IMR-90 (cell line): ENCODE measurements around the gene RANBP3. TPM values are rescaled to one million over a fixed set of nuclear protein-coding genes. Genes with fewer than 3 reads are reported as not detected.

ENCODE experiments used
- ATAC-seq: fragments of 200-7000 bp; cut with Tn5 transposase; 2 replicates; pipeline ENCODE4 v1.9.1; 2020; ENCODE audit warnings: low read depth, mild to moderate bottlenecking, moderate library complexity
- BruUV-seq: library from RNA; stranded (reverse); fragments of 400-500 nt; replicated peaks from 2 replicates; lab custom pipeline; 2021; lab: Mats Ljungman, UMichigan
- CTCF ChIA-PET: fragments of 300-600 bp; formaldehyde crosslinking; extraction: SDS; loops from one replicate; lab custom pipeline; 2021; ENCODE audit warnings: antibody characterized with exemption; lab: Yijun Ruan, JAX
- POLR2A ChIA-PET: fragments of 300-600 bp; sonication (Branson Sonifier 250); formaldehyde crosslinking; loops from one replicate; lab custom pipeline; 2022; ENCODE audit warnings: antibody characterized with exemption; ENCODE audit not compliant: unreplicated experiment; lab: Charles Lee
- DNase-seq: peaks from one replicate; pipeline ENCODE4 v3.0.0; 2013
- H2AFZ ChIP-seq: replicated peaks from 2 replicates; pipeline ENCODE3; 2013; ENCODE audit warnings: low read length, mild to moderate bottlenecking; ENCODE audit not compliant: poor library complexity
- H2AK5ac ChIP-seq: 2 replicates; pipeline ENCODE4 v1.6.1; 2013; ENCODE audit warnings: low read depth, low read length, inconsistent platforms
- H2AK9ac ChIP-seq: replicated peaks from 2 replicates; pipeline ENCODE3; 2013; ENCODE audit warnings: mild to moderate bottlenecking, low read depth, low read length, moderate library complexity; ENCODE audit not compliant: poor library complexity
- H2BK120ac ChIP-seq: 2 replicates; pipeline ENCODE4 v1.6.1; 2013; ENCODE audit warnings: low read depth, low read length, inconsistent platforms
- H2BK15ac ChIP-seq: 3 replicates; pipeline ENCODE4 v1.6.1; 2013; ENCODE audit warnings: low read depth, low read length, inconsistent platforms
- H2BK20ac ChIP-seq: 2 replicates; pipeline ENCODE4 v1.6.1; 2013; ENCODE audit warnings: low read depth, mild to moderate bottlenecking, inconsistent platforms, low read length, moderate library complexity
- H2BK5ac ChIP-seq: 2 replicates; pipeline ENCODE4 v1.6.1; 2013; ENCODE audit warnings: mild to moderate bottlenecking, low read depth, low read length, inconsistent platforms; ENCODE audit not compliant: poor library complexity, severe bottlenecking
- H3K14ac ChIP-seq: replicated peaks from 2 replicates; pipeline ENCODE4 v1.6.1; 2013; ENCODE audit warnings: low read depth, low read length, inconsistent platforms
- H3K18ac ChIP-seq: 2 replicates; pipeline ENCODE4 v1.6.1; 2013; ENCODE audit warnings: low read depth, low read length, control low read depth
- H3K23ac ChIP-seq: 2 replicates; pipeline ENCODE4 v1.6.1; 2013; ENCODE audit warnings: low read depth, low read length, inconsistent platforms
- H3K27ac ChIP-seq: 2 replicates; pipeline ENCODE4 v1.5.1; 2013; ENCODE audit warnings: mild to moderate bottlenecking, control low read depth, low read length; ENCODE audit not compliant: insufficient read depth
- H3K27me3 ChIP-seq: 2 replicates; pipeline ENCODE4 v1.6.1; 2013; ENCODE audit warnings: low read length; ENCODE audit not compliant: control insufficient read depth, insufficient read depth
- H3K36me3 ChIP-seq: 2 replicates; pipeline ENCODE4 v1.6.1; 2013; ENCODE audit warnings: low read length, mixed read lengths; ENCODE audit not compliant: control insufficient read depth, insufficient read depth
- H3K4ac ChIP-seq: 2 replicates; pipeline ENCODE4 v1.6.1; 2013; ENCODE audit warnings: low read depth, low read length, inconsistent platforms
- H3K4me1 ChIP-seq: 2 replicates; pipeline ENCODE4 v1.6.1; 2013; ENCODE audit warnings: low read length, mixed read lengths; ENCODE audit not compliant: control insufficient read depth, insufficient read depth
- H3K4me2 ChIP-seq: 2 replicates; pipeline ENCODE4 v1.6.1; 2013; ENCODE audit warnings: low read depth, mild to moderate bottlenecking, control low read depth, low read length, moderate library complexity
- H3K4me3 ChIP-seq: 2 replicates; pipeline ENCODE4 v1.5.1; 2013; ENCODE audit warnings: low read depth, mild to moderate bottlenecking, control low read depth, low read length, moderate library complexity; ENCODE audit not compliant: insufficient read depth
- H3K56ac ChIP-seq: 2 replicates; pipeline ENCODE4 v1.6.1; 2013; ENCODE audit warnings: low read length, inconsistent platforms; ENCODE audit not compliant: insufficient read depth; ENCODE audit errors: extremely low read depth
- H3K79me1 ChIP-seq, 2 experiments: 2 replicates each; pipeline ENCODE4 v1.6.1; 2013; ENCODE audit warnings: low read length in 2 of 2, inconsistent platforms in 1 of 2, low read depth in 1 of 2
- H3K9ac ChIP-seq: 2 replicates; pipeline ENCODE4 v1.6.1; 2013; ENCODE audit warnings: low read depth, low read length, control low read depth
- H3K9me1 ChIP-seq: 2 replicates; pipeline ENCODE4 v1.6.1; 2013; ENCODE audit warnings: low read length, inconsistent platforms; ENCODE audit not compliant: insufficient read depth
- H3K9me3 ChIP-seq: 2 replicates; pipeline ENCODE4 v1.6.1; 2013; ENCODE audit warnings: low read length; ENCODE audit not compliant: control insufficient read depth, insufficient read depth
- H4K20me1 ChIP-seq: 2 replicates; pipeline ENCODE4 v1.6.1; 2013; ENCODE audit warnings: low read length, inconsistent platforms; ENCODE audit not compliant: insufficient read depth
- H4K5ac ChIP-seq: 2 replicates; pipeline ENCODE4 v1.6.1; 2013; ENCODE audit warnings: mild to moderate bottlenecking, low read depth, low read length, control low read depth
- H4K8ac ChIP-seq, 2 experiments: 2 replicates each; pipeline ENCODE4 v1.6.1; 2013; ENCODE audit warnings: low read depth in 2 of 2, low read length in 2 of 2, control low read depth in 1 of 2, inconsistent platforms in 1 of 2
- H4K91ac ChIP-seq: 2 replicates; pipeline ENCODE4 v1.6.1; 2013; ENCODE audit warnings: low read depth, low read length, inconsistent platforms; ENCODE audit not compliant: insufficient read depth
- BHLHE40 ChIP-seq: fragments of 150-350 bp; IDR thresholded peaks from 2 replicates; pipeline ENCODE4 v1.6.1; 2016; ENCODE audit warnings: mild to moderate bottlenecking, low read depth, low read length
- CEBPB ChIP-seq: IDR thresholded peaks from 2 replicates; pipeline ENCODE4 v1.6.1; 2012; ENCODE audit warnings: low read depth, low read length, improper control_type of control experiment
- CHD1 ChIP-seq: IDR thresholded peaks from 2 replicates; pipeline ENCODE4 v1.6.1; 2012; ENCODE audit warnings: low read depth, low read length, improper control_type of control experiment
- FOS ChIP-seq: fragments of 150-350 bp; IDR thresholded peaks from 2 replicates; pipeline ENCODE4 v1.6.1; 2016; ENCODE audit warnings: low read depth, low read length
- MAFK ChIP-seq: IDR thresholded peaks from 2 replicates; pipeline ENCODE4 v1.6.1; 2012; ENCODE audit warnings: low read depth, low read length, improper control_type of control experiment
- MXI1 ChIP-seq: IDR thresholded peaks from 2 replicates; pipeline ENCODE4 v1.6.1; 2012; ENCODE audit warnings: low read depth, mild to moderate bottlenecking, low read length, moderate library complexity, borderline replicate concordance
- POLR2A ChIP-seq: IDR thresholded peaks from 2 replicates; pipeline ENCODE4 v1.6.1; 2012; ENCODE audit warnings: mild to moderate bottlenecking, low read depth, low read length
- RFX5 ChIP-seq: IDR thresholded peaks from 2 replicates; pipeline ENCODE4 v1.8.0; 2012; ENCODE audit warnings: low read depth, mild to moderate bottlenecking, low read length, moderate library complexity
- SMC3 ChIP-seq: fragments of 150-350 bp; IDR thresholded peaks from 2 replicates; pipeline ENCODE4 v1.6.1; 2016; ENCODE audit warnings: low read depth, mild to moderate bottlenecking, antibody characterized with exemption, low read length, moderate library complexity
- WGBS, 2 experiments: methylation state at CpG; one replicate each; pipeline versions ENCODE4 v1.1.5 to v1.1.7; 2013; ENCODE audit warnings: missing lambda C conversion rate in 2 of 2; ENCODE audit not compliant: insufficient read length in 1 of 2; ENCODE audit errors: extremely low coverage in 2 of 2; 5-methylcytosine and 5-hydroxymethylcytosine counted together
- dilution Hi-C: fragments of 300-500 bp; cut with HindIII; formaldehyde crosslinking; loops from one replicate; pipeline ENCODE4 v1.14.3; 2018; ENCODE audit warnings: low sequenced_read_pairs; ENCODE audit not compliant: unreplicated experiment
- in situ Hi-C: fragments of 300-500 bp; cut with MboI; formaldehyde crosslinking; loops from 3 replicates; pipeline ENCODE4 v1.14.3; 2019; ENCODE audit warnings: low sequenced_read_pairs, inconsistent platforms, mixed read lengths
- intact Hi-C: fragments of 100-400 bp; cut with micrococcal nuclease; formaldehyde crosslinking; loops from 2 replicates; pipeline ENCODE4 v1.10.0; 2022
- polyA plus RNA-seq, 3 experiments: library from polyadenylated mRNA; depleted of rRNA; stranded (reverse); fragments of >200 nt; gene quantifications; 2 replicates each; pipeline ENCODE4 v1.2.3, GENCODE V29; 2012; ENCODE audit warnings: low replicate concordance in 1 of 3
- total RNA-seq: library from RNA; depleted of rRNA; stranded (reverse); fragments of >200 nt; gene quantifications from 2 replicates; pipeline ENCODE4 v1.2.3, GENCODE V29; 2012
- TF ChIP-seq, protein P1 (sequence below): conservative IDR thresholded peaks from 2 replicates; pipeline ENCODE4 v1.5.1; 2012; ENCODE audit warnings: mild to moderate bottlenecking, low read depth, low read length, improper control_type of control experiment
- TF ChIP-seq, protein P2 (sequence below): fragments of 150-350 bp; IDR thresholded peaks from 2 replicates; pipeline ENCODE4 v1.6.1; 2016; ENCODE audit warnings: low read depth, mild to moderate bottlenecking, low read length, moderate library complexity, borderline replicate concordance

Gene RANBP3
- total and polyA plus RNA-seq, 2 of the 4 experiments (the other 2 are of a cell fraction) = 42.5 to 111 TPM

DNA sequence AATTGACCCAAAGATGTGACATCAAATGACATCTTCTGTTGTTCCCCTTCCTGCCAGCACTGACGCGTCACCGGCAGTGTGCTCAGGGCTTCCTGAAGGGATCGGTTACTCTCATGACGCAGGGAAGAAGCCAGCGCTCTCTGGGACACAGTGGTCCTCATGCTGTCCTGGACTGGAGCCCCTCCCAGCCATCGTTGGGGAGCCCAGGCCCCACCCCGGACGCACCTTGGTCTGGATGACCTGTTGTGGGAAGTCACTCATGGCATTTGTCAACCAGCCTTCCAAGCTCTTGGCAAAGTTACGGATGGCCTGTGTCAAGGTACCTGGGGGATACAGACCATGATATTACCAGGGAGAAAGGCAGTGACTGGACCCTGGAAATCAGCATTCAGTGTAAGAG lies 26.0 kb upstream of the RANBP3 start:
- Histone ChIP-seq H2BK20ac (no peak overlapping the region), H4K20me1 (no peaks in the 10 kb centered on the region; the same call in 1 of the 2 replicates), H3K23ac (no peak overlapping the region), H4K91ac (no peak overlapping the region), H3K18ac (no peak overlapping the region), H3K27ac (no peak overlapping the region), H2AK5ac (no peak overlapping the region), H3K9me1 (no peaks in the 10 kb centered on the region), H3K56ac (no peak overlapping the region), H3K9ac (no peak overlapping the region), H4K8ac (no peak overlapping the region), H3K4me1 (no peaks in the 10 kb centered on the region), H3K4ac (no peak overlapping the region), H3K4me3 (no peak overlapping the region), H3K9me3 (no peaks in the 10 kb centered on the region), H3K36me3 (peaks cover 3% of the 10 kb centered on the region; the same call in 1 of the 2 replicates), H3K79me1 (no peaks in the 10 kb centered on the region), H2AK9ac (no peak overlapping the region), H2BK5ac (no peak overlapping the region), H2BK15ac (no peak overlapping the region), H3K27me3 (no peaks in the 10 kb centered on the region), H2BK120ac (no peak overlapping the region), H3K4me2 (no peak overlapping the region), H2AFZ (peak overlapping the region; percentile 51), H4K5ac (no peak overlapping the region), H3K14ac (no peak overlapping the region)
- no peak for ATAC-seq
- in situ Hi-C loops (no loop called here), dilution Hi-C loops (no loop called here), intact Hi-C loops (no loop called here)
- WGBS, 2 experiments = 67% methylated on average over 3 of the region's 10 CpGs; no CpG with 5 or more reads in 1 of the 2 experiments
- ChIA-PET CTCF (no interaction called here), POLR2A (no interaction called here)
- TF ChIP-seq, protein P1, sequence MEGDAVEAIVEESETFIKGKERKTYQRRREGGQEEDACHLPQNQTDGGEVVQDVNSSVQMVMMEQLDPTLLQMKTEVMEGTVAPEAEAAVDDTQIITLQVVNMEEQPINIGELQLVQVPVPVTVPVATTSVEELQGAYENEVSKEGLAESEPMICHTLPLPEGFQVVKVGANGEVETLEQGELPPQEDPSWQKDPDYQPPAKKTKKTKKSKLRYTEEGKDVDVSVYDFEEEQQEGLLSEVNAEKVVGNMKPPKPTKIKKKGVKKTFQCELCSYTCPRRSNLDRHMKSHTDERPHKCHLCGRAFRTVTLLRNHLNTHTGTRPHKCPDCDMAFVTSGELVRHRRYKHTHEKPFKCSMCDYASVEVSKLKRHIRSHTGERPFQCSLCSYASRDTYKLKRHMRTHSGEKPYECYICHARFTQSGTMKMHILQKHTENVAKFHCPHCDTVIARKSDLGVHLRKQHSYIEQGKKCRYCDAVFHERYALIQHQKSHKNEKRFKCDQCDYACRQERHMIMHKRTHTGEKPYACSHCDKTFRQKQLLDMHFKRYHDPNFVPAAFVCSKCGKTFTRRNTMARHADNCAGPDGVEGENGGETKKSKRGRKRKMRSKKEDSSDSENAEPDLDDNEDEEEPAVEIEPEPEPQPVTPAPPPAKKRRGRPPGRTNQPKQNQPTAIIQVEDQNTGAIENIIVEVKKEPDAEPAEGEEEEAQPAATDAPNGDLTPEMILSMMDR = no peak
- TF ChIP-seq MAFK (no peak), CEBPB (no peak), BHLHE40 (no peak), RFX5 (no peak), POLR2A (no peak), MXI1 (no peak), FOS (no peak), SMC3 (no peak), CHD1 (no peak)
- TF ChIP-seq, protein P2, sequence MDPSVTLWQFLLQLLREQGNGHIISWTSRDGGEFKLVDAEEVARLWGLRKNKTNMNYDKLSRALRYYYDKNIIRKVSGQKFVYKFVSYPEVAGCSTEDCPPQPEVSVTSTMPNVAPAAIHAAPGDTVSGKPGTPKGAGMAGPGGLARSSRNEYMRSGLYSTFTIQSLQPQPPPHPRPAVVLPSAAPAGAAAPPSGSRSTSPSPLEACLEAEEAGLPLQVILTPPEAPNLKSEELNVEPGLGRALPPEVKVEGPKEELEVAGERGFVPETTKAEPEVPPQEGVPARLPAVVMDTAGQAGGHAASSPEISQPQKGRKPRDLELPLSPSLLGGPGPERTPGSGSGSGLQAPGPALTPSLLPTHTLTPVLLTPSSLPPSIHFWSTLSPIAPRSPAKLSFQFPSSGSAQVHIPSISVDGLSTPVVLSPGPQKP = no peak
- no TSS peak for BruUV-seq
- no peak for DNase-seq
